ENCODE results near the gene IRX4.
"Not testable (repeated sequence)": the region's sequence is repeated elsewhere in the genome, so short reads cannot be mapped to it uniquely, and the experiment has no call there.

IRX4 gene

DNA sequence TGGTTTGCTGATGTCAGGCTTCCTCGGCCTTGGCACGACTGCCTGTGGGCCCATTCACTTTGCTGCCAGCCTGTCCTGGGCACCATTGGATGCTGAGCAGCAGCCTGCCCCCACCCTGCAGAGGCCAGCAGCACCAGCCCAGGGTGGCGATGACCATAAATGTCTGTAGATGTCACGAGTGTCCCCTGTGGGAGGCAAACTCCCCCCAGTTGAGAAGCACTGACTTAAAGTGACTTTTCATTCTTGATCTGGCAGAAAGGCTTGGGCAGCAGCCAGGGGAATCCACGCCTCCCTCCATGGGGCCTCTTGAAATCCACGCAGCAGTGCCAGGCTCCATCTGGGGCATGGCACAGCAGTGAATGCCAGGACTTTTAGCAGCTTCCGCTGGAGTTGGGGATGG, 21.8 kb downstream of the IRX4 start:
- DNase-seq (ENCODE audit: low read depth in 1 of 2, low spot score in 1 of 2): no peak

DNA sequence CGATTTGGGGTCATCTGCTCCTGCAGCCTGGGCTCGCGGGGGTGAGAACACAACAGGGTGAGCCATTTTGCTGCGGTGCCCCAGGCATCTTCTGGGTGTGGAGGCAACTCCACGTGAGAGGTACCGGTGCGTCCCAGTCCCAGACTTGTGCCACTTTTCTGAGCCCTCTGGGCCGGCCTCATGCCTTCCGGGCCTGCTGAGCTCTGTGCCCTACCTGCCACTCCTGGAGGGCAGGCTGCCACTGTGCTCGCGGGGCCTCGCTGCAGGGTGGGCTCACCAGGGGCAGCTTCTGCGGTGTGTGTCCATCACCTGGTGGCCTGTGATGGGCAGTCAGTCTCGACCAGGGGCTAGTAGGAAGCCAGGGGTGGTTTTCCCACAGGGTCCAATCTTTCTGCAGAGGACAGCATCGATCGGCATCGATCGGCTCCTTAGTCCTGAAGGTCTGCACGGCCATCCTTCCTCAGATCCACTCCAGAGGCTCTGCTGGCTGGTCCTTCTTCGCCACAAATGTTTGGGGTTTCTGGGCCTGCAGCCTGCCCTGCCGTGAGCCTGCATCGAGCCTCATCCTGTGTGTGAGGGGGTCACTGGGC, 22.6 kb downstream of the IRX4 start:
- DNase-seq (ENCODE audit: low read depth in 1 of 2, low spot score in 1 of 2): no peak

DNA sequence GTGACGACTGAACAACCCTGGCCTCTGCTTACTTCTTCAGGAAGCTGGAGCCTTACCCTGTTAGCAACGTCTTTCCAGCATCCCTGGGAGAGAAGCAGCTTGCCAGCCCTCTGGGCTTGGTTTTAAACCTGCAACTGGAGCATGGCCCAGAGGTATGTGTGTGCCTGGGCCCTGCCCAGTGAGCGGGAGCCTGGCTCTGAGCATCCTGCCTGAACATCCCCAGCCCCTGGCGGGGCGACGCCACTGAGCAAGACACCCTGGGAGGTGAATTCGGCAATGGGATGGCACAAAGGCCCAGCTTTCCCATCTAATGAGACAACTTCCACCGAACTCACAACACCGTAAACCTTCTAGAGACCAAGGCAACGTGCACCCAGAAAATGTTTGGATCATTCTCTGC, 23.6 kb downstream of the IRX4 start:
- no peak for DNase-seq (ENCODE audit: low read depth in 1 of 2, low spot score in 1 of 2)

DNA sequence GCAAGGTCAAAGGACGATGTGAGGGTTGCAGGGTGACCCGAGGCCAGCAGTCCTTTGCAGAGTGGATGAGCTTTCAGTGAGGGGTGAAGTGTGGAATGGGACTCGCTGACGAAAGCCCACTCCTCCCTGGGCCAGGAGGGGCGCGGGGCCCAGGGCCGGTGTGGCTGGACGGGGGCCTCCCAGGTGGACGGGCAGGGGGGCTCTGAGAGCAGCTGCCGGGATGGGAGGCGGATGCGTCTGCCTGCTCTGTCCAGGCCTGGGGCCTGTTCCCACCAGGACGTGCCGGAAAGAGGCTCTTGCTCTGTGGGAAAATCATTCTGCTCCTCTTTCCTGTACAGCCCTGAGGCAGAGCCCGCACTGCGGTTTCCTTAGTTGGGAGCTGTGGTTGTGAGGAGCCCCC, 24.3 kb downstream of the IRX4 start:
- no peak for DNase-seq (ENCODE audit: low read depth in 1 of 2, low spot score in 1 of 2)

DNA sequence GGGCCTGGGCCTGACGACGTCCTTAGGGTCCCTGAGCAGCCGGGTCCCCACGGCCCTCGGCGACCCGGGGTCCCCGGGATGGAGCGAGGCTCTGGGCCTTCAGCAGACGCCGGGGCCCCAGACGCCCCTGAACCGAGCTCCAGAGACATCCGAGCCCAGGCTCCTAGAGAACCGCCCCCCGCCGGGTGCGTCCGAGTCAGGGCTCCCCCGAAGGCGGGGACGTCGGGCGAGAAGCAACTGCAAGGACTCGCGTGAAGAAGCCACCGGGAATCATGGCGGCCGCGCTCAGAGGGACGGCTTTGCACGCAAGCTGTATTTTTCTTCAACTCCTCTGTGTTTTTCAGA, 25.5 kb downstream of the IRX4 start:
- DNase-seq (ENCODE audit: low read depth in 1 of 2, low spot score in 1 of 2): no peak

DNA sequence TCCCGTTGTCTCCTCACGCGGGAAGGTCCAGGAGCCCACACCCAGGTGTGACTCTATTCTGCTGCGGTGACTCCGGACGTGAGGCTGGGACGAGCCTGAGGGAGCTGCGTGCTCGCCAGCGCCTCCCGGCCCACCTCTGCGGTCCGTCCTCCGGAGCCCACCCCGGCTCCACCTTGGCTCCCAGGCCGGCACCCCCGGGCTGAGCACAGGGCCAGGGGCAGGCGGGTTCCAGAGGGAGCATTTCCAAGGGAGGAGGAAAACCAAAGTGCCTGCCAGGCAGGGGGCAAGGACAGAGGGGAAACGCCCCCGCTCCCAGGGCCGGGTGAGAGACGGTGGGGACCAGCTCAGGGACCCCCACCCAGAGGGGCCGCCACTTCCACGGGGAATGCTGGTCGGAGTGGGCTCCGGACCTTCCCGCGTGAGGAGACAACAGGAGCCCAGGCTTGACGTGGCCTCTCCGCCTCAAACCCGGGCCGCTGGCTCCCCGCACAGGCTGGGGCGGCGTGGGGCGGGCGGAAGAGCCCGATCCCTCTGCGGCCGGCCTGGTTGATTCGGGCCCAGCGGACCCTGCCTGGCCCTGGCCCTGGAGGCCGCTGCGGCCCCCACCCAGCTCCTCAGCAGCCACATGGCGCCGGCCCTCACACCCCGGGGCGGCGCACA, 26.0 kb downstream of the IRX4 start:
- no peak for DNase-seq (ENCODE audit: low read depth in 1 of 2, low spot score in 1 of 2)

DNA sequence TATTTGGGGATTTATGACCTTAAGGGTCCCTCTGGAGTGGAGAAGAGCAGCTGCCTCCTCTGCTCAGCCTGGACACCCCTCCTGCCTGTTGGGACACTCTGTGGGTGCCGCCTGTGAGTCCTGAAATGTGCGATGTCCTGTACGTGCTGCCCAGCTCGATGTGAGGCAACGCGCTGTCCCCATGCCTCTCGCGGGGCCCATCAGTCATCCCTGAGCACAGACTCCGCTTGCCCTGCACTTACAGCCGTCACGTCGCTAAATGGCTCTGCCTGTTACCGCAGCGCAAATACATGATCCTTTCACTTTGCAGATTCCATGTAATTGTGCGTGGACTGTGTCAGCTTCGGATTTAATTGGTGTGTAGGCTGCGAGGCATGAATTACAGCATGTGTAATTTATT, 27.1 kb downstream of the IRX4 start:
- no peak for DNase-seq (ENCODE audit: low read depth in 1 of 2, low spot score in 1 of 2)

DNA sequence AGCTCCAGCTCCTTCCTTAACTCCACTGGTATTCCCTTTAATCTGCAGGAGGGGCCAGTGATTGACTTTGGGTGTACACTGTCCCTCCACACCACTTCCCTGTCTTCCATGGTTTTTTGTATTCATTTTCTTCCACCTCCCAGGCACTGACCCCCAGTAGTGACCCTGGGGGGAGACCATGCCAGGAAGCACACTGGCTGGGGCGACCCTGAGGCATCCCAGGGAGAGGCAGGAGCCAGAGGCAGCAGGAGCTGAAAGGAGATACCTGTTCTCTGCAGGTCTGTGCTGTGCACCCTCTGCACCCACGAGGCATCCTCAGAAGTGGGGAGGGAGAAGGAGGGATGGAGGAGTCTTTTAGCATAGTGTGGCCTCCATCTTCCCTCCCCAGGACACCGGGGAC, 27.6 kb downstream of the IRX4 start:
- DNase-seq (ENCODE audit: low read depth in 1 of 2, low spot score in 1 of 2): no peak

DNA sequence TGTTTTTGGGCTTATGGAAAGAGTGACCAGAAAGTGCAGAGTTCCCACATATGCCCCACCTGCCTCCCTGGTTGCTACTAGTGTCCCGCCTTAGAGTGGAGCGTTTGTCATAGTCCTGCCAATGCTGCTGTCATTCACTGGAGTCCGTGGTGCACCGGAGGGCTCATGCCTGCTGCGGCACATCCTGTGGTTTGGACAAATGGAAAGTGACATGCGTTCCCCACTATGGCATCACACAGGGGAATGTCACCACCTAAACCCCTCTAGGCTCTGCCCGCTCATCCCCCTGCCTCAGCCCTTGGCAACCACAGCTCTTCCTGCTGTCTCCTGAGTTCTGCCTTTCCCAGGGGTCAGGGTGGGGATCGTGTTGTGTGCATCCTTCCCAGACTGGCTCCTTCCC, 29.2 kb downstream of the IRX4 start:
- no peak for DNase-seq (ENCODE audit: low read depth in 1 of 2, low spot score in 1 of 2)

DNA sequence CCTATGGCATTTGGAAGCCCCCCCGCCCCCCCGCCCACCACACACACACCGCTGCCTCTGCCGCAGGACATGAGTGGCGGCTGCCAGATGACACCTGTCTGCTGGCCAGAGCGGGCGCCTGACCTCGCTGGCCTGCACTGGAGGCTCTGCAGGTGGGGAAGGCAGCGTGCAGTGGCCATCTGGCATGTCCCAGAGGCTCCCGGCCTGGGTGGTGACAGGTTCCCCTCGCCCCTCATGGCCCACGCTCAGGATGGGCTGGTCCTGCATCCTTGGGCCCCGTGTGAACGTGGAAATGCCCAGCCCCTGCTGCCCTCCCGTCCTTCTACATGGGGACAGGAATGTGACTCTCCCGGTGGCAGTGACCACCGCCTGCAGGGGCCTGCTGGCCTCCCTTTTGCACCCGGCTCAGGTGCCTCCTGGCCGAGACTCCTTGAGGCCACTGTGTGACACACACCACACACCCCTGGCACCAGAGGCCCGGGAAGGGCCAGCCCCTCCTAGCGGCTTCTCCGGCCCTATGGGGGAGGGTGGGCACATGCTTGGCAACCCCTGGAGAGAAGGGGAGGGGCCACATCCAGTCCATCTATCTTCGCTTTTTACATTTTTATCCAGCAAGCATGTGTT, 30.3 kb downstream of the IRX4 start:
- DNase-seq (ENCODE audit: low read depth in 1 of 2, low spot score in 1 of 2): no peak

DNA sequence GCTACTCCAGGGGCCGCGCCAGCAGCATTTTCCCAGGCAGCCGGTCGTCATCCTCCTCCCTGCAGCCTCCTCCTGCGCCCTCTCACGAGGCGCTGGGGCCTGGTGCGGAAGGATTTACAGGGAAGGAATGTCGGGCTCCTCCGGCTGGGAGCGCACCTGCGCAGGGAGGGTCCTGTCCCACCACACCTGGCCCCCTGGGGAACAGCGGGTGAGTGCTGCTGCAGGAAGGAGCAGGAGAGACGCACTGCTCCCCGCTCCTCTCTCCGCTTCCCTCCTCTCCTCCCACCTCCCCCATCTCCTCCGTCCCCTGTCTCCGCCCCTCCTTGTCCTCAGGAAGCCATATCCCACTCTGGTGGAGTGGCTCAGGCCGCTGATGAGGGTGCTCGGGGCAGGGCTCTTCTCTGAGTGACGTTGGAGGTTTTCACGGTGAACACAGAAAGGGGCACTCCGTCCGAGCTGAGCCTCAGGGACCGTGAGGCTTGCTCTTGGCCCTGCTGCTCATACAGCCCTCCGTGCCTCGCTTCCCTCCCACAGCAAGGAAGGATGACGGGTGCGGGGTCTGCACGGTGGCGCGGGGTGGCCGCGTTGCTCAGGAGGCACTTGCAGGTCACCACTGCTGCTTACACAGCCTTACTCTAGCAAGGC, 31.3 kb downstream of the IRX4 start:
- no peak for DNase-seq (ENCODE audit: low read depth in 1 of 2, low spot score in 1 of 2)

DNA sequence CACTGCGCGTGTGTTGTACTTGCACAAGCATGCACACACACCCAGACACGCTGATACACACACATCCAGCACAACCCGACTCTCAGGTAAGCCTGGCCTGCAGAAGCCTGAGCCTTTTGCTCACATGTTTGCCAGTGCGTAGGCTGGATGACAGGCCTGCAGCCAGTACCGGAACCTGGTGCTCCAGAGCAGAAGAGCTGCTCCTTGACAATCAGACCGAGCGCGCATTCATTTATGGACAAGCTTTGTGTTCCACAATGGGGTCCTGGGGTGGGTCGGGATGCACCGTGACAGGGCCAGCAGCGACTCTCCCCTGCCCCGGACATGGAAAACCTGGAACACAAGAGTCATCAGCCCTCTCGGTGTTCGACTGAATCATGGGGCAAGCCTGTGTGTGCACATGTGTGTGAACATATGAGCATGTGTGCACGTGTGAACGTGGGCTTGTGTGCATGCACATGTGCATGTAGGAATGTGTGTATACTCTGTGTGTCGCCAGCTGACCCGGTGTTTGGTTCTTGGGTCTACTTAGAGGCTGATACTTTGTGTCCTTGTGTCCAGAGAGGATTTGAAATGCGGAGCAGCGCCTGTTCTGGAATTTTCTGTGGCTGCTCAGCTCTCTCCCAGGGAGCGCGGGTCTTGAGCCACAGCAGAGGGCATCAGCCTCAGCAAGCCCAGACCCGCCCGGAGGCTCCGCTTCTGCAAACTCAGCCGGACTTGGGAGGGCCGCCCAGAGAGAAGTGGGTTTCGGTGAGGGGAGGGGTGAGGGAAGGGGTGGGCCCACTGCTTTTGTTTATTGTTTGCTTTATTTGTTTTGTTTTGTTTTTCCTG, 32.2 kb downstream of the IRX4 start:
- no peak for DNase-seq (ENCODE audit: low read depth in 1 of 2, low spot score in 1 of 2)

DNA sequence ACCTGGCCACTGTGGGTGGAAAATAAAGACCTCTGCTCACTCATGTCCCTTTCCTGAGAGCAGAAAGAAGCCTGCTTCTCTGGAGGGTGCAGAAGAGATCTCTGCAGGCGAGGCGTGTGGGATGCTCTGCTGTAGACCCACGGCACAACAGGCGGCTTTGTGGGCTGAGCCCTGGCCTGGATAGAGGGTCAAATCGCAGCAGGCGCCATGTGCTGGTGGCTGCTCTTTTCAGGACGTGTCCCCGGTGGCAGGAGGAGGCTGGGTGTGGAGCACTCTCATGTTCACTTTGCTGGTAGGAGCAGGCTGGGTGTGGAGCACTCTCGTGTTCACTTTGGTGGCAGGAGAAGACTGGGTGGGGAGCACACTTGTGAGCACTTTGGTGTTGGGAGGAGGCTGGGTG, 35.1 kb downstream of the IRX4 start:
- no peak for DNase-seq (ENCODE audit: low read depth in 1 of 2, low spot score in 1 of 2)

DNA sequence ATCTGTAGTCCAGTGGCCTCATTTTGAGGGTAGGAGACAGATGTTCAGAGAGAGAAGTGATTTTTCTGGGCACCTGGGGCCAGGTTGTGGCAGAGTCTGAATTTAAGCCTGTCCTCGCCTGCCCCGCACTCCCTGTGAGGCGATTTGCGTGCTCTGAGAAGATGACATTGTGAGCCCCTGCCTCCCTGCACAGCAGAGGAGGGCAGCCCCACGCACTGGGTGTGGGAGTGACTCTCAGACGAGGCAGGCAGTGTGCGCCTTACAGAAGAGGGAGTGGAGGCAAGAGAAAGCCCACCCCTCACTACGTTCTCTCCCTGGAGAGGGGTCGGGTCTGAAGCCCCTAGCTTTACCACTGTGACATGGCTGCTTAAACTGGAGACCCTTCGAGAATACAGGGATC, 35.7 kb downstream of the IRX4 start:
- no peak for DNase-seq (ENCODE audit: low read depth in 1 of 2, low spot score in 1 of 2)

DNA sequence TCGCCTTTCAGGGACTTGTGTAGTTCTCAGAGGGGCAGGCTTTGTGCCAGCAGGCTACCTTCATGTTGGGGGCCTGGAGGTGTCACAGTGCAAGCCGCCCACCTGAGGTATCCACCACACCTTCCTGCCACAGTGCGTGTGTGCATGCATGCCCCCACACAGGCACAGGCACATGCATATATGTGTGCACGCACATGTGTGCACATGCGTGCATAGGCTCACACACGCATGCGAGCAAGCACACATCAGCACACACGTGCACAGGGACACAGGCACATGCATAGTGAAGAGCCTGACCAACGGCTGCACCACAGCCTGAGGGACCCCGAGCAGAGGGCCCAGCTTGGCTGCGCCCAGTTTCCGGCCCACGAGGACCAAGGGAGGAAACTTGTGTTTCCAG, 36.1 kb downstream of the IRX4 start:
- DNase-seq (ENCODE audit: low read depth in 1 of 2, low spot score in 1 of 2): no peak

DNA sequence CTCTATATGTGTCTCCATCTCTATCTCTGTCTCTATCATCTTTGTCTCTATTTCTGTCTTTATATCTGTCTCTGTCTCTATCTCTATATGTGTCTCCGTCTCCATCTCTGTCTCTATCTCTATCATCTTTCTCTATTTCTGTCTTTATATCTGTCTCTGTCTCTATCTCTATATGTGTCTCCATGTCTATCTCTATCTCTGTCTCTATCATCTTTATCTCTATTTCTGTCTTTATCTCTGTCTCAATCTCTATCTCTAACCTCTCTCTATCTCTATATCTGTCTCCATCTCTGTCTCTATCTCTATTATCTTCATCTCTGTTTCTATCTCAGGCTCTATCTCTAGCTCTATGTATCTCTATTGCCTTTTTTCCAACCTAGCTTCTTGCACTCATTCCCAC, 37.0 kb downstream of the IRX4 start:
- no peak for DNase-seq (ENCODE audit: low read depth in 1 of 2, low spot score in 1 of 2)

DNA sequence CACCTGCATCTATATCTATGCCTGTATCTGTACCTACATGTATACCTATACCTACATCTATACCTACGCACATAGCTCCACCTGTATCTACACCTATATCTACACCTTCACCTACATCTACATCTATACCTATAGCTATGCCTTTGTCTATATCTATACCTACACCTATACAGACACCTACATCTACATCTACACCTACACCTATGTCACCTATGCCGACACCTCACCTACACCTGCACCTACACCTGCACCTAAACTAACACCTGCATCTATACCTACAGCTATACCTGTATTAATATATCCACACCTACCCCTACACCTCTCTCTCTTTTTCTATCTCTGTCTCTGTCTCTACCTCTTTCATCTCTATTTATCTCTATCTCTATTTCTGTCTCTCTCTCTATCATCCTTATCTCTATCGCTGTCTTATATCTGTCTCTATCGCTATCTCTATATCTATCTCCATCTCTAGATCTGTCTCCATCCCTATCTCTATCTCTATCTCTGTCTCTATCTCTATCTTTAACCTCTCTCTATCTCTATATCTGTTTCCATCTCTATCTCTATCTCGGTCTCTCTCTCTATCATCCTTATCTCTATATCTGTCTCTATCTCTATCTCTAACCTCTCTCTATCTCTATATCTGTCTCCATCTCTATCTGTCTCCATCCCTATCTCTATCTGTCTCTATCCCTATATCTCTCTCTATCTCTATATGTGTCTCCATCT, 37.9 kb downstream of the IRX4 start:
- no peak for DNase-seq (ENCODE audit: low read depth in 1 of 2, low spot score in 1 of 2)

DNA sequence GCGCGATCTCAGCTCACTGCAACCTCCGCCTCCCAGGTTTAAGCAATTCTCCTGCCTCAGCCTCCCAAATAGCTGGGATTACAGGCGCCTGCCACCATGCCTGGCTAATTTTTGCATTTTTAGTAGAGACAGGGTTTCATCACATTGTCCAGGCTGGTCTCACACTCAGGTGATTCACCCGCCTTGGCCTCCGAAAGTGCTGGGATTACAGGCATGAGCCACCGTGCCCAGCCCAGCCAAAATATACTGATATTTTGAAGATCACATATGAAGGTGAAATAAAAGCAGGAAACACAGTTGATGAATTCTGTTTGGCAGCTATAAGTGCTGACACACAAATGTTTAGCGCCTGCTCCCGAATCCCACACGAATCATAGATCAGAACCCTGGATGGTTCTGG, 39.0 kb downstream of the IRX4 start:
- not testable (repeated sequence) for DNase-seq (ENCODE audit: low read depth in 1 of 2, low spot score in 1 of 2)

DNA sequence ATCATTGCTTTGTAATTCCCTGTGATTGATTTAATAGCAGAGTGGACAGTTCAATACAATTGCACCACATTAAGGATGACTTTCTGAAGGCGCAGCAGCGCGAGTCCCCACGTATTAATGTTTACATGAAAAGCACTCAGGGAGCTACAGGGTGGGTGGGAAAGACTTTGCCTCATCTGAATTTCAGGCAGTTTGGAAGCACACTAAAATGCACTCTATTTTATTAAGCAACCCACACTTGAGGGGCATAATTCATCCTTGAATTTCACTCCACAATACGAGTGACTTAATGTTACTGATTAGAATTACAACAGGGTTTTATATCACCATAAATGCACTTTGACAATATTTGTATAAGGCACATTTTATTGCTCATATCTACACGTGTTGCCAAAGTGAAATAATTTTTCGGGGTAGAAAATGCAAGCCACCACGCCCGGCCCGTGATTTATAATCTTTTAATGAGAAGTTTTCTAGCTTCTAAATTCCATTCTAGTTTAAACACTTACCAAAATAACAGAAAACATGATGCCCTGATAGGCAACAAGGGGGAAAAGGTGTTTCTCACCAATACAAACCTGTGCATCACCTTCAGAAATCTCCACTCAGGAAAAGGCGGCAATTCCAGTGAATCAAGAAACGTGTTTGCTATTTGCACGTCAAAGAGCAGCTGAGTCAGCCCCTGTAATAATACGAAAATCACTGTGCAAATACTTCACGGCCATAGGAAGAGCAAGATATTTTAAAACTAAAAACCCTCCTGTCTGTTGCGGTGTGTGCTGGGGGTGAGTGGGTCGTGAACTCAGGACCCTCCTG, 40.5 kb downstream of the IRX4 start:
- DNase-seq (ENCODE audit: low read depth in 1 of 2, low spot score in 1 of 2): no peak
